ENCODE data around the gene ZNF100. TPM values are rescaled to one million over a fixed set of nuclear protein-coding genes. Genes with fewer than 3 reads are reported as not detected.
"Not testable (repeated sequence)": the region's sequence is repeated elsewhere in the genome, so short reads cannot be mapped to it uniquely, and the experiment has no call there.

The ZNF100 gene
- polyA plus RNA-seq (ENCODE audit: insufficient read length in 12 of 12): 10 to 100 TPM in 3 of 12 donors, 1 to 10 TPM in 8, not detected in 1; 5.2 to 12.6 (median 8.1) TPM
- long read RNA-seq, donor 1: 0 reads
- long read RNA-seq, donor 2: 0 reads
- long read RNA-seq, donor 3: 0 reads
- long read RNA-seq, donor 4: 0 reads
- long read RNA-seq, donor 5, full-length matches to known transcripts: 1 of 1 reads
- long read RNA-seq, donor 5, partial matches to known transcripts: 0 of 1 reads
- long read RNA-seq, donor 5, other reads (novel, unspliced or antisense): 0 of 1 reads
- long read RNA-seq, donor 6: 0 reads
- long read RNA-seq, donor 7, full-length matches to known transcripts: 2 of 2 reads
- long read RNA-seq, donor 7, partial matches to known transcripts: 0 of 2 reads
- long read RNA-seq, donor 7, other reads (novel, unspliced or antisense): 0 of 2 reads
- long read RNA-seq, donor 8, full-length matches to known transcripts: 4 of 4 reads
- long read RNA-seq, donor 8, partial matches to known transcripts: 0 of 4 reads
- long read RNA-seq, donor 8, other reads (novel, unspliced or antisense): 0 of 4 reads
- long read RNA-seq, donor 9: 0 reads
- long read RNA-seq, donor 10, full-length matches to known transcripts: 3 of 3 reads
- long read RNA-seq, donor 10, partial matches to known transcripts: 0 of 3 reads
- long read RNA-seq, donor 10, other reads (novel, unspliced or antisense): 0 of 3 reads
- long read RNA-seq, donor 11, full-length matches to known transcripts: 2 of 2 reads
- long read RNA-seq, donor 11, partial matches to known transcripts: 0 of 2 reads
- long read RNA-seq, donor 11, other reads (novel, unspliced or antisense): 0 of 2 reads

DNA sequence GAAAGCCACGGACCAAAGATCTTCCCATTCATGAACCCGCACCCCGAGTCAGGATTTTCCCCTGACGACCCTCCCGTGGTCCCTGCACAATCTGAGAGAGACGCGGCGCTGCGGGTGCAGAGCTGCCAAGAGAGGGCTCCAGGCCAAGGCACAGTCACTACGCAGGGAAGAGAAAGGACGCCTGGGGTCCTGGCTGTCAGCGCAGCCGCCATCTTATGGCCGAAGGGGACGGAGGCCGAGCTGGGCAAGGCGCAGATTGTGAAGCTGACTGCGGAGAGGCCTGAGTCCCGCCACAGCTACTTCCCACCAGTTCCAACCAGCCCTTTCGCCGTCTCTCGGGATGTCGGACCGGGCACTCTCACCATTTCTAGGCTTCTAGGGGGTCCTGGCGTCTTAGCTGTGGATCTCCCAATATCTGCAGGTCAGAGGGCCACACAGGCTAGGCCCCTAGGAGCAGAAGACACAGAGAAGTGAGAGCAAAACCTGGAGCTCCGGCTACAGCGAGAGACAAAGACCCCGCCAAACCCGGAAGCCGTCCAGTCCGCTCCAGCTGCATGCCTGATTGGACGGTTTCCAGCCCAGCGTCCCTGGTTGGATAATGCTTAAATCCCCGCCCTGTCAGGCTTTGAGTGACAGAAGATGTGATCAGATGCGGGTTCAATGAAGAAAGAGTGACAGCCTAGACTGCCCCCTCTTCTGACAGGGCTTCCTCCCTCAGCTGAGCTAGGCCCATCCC is at the start of gene ZNF100:
ZNF100 (minus strand) TSS at position 515 of the 736 bp plus-strand sequence; CDS start at position 365, 150 bp downstream.
- peak; percentile 96 for DNase-seq

DNA sequence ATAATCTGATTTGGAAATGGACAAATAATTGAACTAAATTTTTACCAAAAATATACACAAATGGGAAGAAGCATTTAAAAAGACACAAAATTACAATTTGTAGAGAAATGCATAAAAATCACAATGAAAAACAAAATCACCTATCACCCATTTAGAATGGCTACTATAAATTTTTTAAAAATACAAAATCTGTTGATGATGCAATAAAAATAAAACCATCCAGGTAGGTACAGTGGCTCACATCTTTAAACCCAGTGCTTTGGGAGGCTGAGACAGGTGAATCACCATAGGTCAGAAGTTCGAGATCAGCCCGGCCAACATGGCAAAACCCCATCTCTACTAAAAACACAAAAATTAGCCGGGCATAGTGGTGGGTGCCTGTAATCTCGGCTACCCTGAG is 45.1 kb upstream of the ZNF100 start:
- no peak for DNase-seq

DNA sequence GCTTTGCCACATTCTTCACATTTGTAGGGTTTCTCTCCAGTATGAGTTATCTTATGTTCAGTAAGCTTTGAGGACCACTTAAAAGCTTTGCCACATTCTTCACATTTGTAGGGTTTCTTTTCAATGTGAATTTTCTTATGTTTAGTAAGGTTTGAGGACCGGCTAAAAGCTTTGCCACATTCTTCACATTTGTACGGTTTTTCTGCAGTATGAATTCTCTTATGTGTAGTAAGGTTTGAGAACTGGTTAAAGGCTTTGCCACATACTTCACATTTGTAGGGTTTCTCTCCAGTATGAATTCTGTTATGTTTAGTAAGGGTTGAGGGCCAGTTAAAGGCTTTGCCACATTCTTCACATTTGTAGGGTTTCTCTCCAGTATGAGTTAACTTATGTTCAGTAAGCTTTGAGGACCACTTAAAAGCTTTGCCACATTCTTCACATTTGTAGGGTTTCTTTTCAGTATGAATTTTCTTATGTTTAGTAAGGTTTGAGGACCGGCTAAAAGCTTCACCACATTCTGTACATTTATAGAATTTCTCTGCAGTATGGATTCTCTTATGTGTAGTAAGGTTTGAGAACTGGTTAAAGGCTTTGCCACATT is 41.1 kb upstream of the ZNF100 start:
- not testable (repeated sequence) for DNase-seq

DNA sequence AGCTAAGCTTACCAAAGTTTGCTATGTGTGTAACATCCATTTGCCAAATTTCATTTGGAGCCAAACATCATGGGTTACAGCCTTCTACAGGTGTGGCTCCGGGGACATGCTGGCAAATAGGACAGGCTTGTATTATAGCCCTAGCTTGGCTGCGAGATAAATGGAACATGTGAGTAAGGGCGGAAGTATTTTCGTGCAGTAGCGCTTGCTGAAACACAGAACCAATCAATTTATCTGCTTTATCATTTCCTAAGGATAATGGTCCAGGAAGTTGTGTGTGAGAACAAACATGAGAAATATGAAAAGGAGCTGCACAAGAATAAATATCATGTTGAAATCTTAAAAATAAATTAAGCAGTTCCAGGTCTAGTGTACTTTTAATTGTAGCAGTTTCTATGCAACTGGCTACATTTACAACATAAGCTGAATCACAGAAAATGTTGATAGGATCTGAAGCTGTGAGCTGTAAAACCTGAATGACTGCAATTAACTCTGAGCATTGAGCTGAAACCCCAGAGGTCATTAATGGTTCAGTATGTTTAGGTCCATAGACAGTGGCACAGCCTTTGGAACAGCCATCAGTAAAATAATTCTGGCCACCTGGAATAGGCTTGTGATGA is 22.2 kb upstream of the ZNF100 start:
- no peak for DNase-seq

DNA sequence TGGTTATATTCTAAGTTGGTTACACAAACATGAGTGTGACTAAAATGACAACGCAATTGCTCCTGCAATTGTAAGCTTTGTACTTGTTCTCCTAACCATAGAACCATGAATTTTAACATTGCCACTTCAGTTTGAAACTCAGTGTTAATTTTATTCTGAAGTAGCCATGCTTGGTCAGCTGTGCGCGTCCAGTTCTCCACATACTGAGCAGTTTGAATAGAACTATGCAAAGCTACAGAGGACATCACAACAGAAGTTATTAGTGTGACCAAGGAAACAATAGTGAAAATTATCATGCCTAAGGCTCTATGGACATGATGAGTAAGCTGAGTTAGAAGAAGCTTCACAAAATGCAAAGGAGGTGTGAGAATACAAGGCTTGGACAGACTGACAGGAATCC is 19.6 kb upstream of the ZNF100 start:
- DNase-seq: no peak

DNA sequence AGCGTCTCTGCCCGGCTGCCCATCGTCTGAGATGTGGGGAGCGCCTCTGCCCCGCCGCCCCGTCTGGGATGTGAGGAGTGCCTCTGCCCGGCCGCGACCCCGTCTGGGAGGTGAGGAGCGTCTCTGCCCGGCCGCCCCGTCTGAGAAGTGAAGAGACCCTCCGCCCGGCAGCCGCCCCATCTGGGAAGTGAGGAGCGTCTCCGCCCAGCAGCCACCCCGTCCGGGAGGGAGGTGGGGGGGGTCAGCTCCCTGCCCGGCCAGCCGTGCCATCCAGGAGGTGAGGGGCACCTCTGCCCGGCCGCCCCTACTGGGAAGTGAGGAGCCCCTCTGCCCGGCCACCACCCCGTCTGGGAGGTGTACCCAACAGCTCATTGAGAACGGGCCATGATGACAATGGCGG is 8.4 kb upstream of the ZNF100 start:
- DNase-seq: not testable (repeated sequence)

DNA sequence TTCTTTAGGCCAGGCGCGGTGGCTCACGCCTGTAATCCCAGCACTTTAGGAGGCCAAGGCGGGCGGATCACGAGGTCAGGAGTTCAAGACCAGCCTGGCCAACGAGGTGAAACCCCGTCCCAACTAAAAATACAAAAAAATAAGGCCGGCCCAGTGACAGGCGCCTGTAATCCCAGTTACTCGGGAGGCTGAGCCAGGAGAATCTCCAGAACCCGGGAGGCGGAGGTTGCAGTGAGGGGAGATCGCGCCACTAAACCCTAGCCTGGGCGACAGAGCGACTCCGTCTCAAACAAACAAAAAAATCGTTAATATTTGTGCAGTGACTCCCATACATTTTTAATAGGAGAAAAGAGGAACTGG is 694 bp downstream of the ZNF100 start:
- peak; percentile 1 for DNase-seq

DNA sequence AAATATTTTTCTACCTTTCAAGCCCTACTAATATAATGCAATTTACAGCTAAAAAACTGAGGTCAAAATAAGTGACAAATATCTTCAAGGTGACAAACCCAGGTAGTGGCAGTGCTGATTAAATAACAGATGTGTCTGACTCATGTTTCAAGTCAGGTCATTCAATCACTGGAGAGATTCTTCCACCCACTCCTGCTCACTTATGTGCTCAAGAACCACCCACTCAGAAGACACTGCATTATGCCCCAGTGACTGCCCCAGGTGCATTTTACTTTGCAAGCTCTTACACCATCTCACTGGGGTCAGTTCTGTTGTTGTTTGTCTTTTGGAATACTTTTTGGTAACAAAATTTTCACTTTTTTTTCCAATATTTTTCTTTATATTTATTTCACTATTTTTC is 2.2 kb downstream of the ZNF100 start:
- no peak for DNase-seq

DNA sequence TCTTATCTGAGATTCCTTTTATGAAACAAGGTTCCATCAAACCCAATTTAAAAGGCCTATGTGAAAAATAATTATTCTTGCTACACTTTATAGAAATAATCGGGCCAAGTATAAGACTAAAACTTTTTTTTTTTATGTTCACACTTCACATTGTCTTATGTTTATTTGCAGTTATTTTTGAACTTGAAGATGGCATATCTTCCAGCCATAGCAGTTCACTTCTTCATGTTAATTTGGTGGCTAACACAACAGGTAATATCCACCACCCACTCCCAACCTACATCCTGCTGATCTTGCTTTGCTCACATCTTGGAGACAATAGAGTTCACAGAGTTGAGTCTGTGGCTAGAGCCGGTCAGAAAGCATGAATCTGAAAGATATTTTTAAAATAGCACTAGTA is 5.8 kb downstream of the ZNF100 start:
- DNase-seq: not testable (repeated sequence)

DNA sequence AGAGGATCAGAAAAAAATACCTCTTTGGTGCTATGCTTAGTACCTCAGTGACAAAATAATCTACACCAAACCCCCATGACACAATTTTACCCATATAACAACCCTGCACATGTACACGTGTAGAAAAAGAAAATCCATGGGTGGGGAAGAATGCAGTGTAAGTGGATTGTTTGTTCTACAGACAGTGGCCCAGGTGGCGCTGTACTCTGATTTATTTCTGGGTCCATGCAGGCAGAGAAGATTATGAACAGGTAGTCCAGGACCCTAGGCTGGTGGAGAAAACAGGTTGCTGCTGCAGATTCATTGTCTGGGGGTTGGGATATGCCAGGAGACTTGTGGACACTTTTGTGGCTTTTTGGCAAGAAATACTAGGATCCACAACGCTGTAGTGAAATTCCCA is 9.1 kb downstream of the ZNF100 start:
- no peak for DNase-seq

DNA sequence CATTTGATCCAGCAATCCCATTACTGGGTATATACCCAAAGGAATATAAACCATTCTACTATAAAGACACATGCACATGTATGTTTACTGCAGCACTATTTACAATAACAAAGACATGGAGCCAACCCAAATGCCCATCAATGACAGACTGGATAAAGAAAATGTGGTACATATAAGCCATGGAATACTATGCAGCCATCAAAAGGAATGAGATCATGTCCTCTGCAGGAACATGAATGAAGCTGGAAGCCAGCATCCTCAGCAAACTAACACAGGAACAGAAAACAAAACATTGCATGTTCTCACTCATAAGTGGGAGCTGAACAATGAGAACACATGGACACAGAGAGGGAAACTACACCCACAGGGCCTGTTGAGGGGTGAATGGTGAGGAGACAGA is 11.8 kb downstream of the ZNF100 start:
- not testable (repeated sequence) for DNase-seq

DNA sequence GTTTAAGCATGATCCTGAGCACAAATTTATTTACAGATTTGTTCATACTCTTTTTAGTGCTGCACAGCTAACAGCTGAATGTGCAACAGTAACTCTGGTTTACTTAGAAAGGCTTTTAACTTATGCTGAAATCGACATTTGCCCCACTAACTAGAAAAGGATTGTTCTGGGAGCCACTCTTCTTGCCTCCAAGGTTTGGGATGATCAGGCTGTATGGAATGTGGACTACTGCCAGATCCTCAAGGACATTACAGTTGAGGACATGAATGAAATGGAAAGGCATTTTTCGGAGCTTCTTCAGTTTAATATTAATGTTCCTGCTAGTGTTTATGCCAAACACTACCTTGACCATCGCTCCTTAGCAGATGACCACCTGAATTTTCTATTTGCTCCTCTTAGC is 16.0 kb downstream of the ZNF100 start:
- no peak for DNase-seq

DNA sequence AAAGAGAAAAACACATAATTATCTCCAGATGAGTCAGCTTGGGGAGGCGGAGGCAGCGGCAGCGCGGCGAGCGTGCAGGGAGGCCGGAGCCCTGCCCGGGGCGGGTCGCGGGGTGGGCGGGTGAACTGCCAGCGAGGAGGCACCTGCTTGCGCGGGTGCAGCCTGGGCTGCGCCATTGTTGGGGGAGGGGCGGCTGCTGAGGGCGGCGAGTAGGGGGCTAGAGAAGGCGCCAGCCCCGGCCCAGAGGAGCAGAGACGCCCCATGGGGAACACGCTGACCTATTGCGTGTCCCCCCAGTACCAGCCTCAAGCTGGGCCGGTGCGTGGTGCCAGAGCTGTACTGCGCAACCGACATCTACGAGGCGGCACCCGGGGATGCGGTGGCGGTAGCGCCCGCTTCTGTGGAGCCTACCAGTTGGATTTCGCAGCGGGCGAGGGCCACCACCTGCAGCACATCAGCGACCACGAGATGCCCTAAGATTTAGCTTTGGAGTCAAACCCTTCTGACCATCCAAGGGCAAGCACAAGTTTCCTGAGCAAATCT is 16.7 kb downstream of the ZNF100 start:
- DNase-seq: no peak

DNA sequence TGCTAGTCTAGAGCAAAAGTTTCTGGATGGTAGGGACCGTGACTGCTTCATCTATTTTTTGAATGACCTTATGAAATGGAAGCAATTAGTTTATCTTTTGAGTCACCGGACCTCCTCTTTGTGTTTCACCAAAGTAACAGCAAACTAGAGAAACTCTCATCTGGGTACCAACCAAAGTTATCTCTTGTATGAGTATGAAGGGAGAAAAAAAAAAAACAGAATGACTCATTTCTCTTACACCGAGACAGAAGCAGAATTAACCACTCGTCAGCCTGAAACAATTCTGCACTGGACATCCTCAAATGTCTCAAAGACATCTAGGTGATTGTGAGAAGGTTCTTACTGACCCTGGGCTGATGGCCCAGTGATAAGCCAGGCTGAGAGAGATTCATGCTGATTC is 18.3 kb downstream of the ZNF100 start:
- no peak for DNase-seq

DNA sequence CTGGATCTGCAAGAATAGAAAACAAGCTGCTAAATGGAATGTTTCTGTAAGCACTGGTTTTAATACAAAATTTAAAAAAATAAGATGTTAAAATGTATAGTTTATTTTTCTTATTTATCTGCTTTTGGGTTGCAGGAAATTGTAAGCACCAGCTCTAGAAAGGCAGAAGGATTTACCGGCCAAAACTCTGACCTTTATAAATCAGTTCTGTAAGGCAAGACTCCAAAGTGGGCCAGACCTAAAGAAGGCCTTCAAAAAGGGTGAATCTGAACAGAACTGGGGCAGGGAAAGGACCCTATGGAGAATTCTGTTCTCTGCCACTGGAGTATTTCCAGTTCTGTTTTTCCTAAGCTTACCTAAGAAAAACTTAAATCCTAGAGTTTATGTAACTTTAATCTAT is 19.3 kb downstream of the ZNF100 start:
- DNase-seq: no peak

DNA sequence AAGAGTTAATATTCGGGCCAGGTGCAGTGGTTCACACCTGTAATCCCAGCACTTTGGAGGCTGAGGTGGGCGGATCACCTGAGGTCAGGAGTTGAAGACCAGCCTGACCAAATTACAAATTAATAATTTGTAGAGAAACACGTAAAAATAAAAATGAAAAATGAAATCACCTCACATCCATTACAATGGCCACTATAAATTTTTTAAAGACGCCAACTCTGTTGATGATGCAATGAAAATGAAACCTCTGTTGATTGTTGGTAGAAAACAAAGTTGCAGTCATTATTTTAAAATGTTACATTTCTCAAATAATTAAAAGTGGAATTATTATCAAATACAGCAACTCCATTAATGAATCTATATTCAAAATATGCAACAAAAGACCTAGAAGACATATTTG is 26.8 kb downstream of the ZNF100 start:
- DNase-seq: no peak

DNA sequence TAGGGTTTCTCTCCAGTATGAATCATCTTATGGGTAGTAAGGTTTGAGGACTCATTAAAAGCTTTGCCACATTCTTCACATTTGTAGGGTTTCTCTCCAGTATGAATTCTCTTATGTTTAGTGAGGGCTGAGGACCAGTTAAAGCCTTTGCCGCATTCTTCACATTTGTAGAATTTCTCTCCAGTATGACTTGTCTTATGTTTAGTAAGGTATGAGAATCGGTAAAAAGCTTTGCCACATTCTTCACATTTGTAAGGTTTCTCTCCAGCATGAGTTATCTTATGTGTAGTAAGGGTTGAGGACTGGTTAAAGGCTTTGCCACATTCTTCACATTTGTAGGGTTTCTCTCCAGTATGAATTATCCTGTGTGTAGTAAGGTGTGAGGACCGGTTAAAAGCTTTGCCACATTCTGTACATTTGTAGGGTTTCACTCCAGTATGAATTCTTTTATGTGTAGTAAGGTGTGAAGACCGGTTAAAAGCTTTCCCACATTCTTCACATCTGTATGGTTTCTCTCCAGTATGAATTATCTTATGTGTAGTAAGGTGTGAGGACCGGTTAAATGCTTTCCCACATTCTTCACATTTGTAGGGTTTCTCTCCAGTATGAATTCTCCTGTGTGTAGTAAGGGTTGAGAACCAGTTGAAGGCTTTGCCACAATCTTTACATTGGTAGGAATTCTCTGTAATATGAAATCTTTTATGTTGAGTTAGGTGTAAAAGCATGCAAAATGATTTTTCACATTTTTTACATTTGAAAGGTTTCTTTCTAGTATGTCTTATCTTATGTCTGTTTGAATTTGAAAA is 40.2 kb downstream of the ZNF100 start:
- DNase-seq: not testable (repeated sequence)

DNA sequence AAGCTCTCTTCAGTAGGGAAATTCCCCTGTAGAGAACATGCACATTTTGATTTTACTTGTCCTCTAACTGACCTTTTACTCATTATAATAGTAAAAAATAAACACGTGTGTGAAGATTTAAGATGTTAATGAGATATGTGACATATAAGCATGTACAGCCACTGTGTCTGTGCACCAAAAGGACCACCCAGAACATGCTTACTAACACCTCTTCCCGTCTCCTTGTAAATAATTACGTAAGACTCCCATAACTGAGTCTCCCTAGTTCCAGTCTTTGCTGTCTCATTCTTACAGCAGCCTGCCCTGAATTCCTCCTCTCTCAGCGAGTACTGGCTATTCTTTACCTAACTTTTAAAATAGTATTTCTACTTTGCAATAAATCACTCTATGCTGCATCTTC is 53.6 kb downstream of the ZNF100 start:
- DNase-seq: no peak

DNA sequence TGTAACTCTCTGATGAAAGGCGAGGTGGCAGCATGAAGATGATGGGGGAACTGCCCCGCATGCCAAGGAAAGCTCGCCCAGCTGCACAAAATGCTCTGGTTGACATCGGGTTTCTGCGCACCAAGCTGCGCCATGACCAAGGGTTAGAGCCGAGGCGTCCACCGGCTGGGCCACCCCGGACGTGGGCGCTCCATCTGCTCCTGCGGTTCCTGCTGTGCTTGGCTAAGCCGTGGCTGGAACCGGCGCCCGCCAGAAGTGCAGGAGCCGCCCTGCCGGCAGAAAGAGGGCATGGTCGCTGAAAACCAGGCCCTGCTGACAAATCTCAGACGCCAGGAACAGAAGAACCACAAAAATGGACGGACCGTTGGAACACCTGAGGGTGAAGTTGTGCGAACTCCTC is 57.9 kb downstream of the ZNF100 start:
- DNase-seq: no peak

DNA sequence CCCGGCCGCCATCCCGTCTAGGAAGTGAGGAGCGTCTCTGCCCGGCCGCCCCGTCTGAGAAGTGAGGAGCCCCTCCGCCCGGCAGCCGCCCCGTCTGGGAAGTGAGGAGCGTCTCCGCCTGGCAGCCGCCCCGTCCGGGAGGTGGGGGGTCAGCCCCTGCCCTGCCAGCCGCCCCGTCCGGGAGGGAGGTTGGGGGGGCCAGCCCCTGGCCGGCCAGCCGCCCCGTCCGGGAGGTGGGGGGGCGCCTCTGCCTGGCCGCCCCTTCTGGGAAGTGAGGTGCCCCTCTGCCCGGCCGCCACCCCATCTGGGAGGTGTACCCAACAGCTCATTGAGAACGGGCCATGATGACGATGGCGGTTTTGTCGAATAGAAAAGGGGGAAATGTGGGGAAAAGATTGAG is 59.5 kb downstream of the ZNF100 start:
- DNase-seq: not testable (repeated sequence)
